Measurements from ENCODE around the gene KLHDC9.

KLHDC9 gene

GRCh38 chr1:161128591-161129420, 30.6 kb downstream of the KLHDC9 start:
- no peak for DNase-seq
- no peak for TF ChIP-seq EZH2 (IDR thresholded peaks at IDR 0.05; ENCODE audit: borderline replicate concordance, low read depth, low read length, severe bottlenecking)
- no peak for TF ChIP-seq CTCF (IDR thresholded peaks at IDR 0.05; ENCODE audit: borderline replicate concordance, extremely low read depth, low read length, poor library complexity, severe bottlenecking)

GRCh38 chr1:161130266-161130665, 32.1 kb downstream of the KLHDC9 start:
- no peak for TF ChIP-seq EZH2 (IDR thresholded peaks at IDR 0.05; ENCODE audit: borderline replicate concordance, low read depth, low read length, severe bottlenecking)
- no peak for TF ChIP-seq CTCF (IDR thresholded peaks at IDR 0.05; ENCODE audit: borderline replicate concordance, extremely low read depth, low read length, poor library complexity, severe bottlenecking)
- Histone ChIP-seq H3K9ac (ENCODE audit: low read depth, low read length) (no peak overlapping the region; the same call in 1 of the 2 replicates), H3K4me1 (ENCODE audit: insufficient read depth, low read length) (peaks cover 50% of the 10 kb centered on the region), H3K4me2 (ENCODE audit: insufficient read depth, low read length) (peak overlapping the region; percentile 69; the same call in 1 of the 2 replicates), H2AFZ (ENCODE audit: low read depth, low read length) (no peak overlapping the region), H3K36me3 (ENCODE audit: insufficient read depth, low read length) (peaks cover 44% of the 10 kb centered on the region), H3K9me3 (ENCODE audit: insufficient read depth, low read length, severe bottlenecking) (no peaks in the 10 kb centered on the region), H3K27me3 (ENCODE audit: insufficient read depth, low read length, poor library complexity) (no peaks in the 10 kb centered on the region), H3K27ac (ENCODE audit: low read length) (no peak overlapping the region), H3K79me2 (ENCODE audit: insufficient read depth, low read length) (peaks cover 93% of the 10 kb centered on the region), H4K20me1 (ENCODE audit: insufficient read depth, low read length) (no peaks in the 10 kb centered on the region), H3K4me3 (ENCODE audit: low read depth in 1 of 2, low read length in 2 of 2) (no peak overlapping the region)
- ATAC-seq (ENCODE audit: insufficient read depth, low read depth) (no peak), DNase-seq (no peak)

More at GRCh38 chr1:161128591-161129420, 30.6 kb downstream of the KLHDC9 start:
- Histone ChIP-seq H3K4me1 (ENCODE audit: insufficient read depth, low read length) (peaks cover 45% of the 10 kb centered on the region), H3K27ac (ENCODE audit: low read length) (no peak overlapping the region), H3K36me3 (ENCODE audit: insufficient read depth, low read length) (peaks cover 58% of the 10 kb centered on the region), H3K27me3 (ENCODE audit: insufficient read depth, low read length, poor library complexity) (no peaks in the 10 kb centered on the region), H3K9me3 (ENCODE audit: insufficient read depth, low read length, severe bottlenecking) (no peaks in the 10 kb centered on the region), H2AFZ (ENCODE audit: low read depth, low read length) (no peak overlapping the region), H4K20me1 (ENCODE audit: insufficient read depth, low read length) (peaks cover 6% of the 10 kb centered on the region), H3K4me3 (ENCODE audit: low read depth in 1 of 2, low read length in 2 of 2) (no peak overlapping the region), H3K79me2 (ENCODE audit: insufficient read depth, low read length) (peaks cover 93% of the 10 kb centered on the region), H3K9ac (ENCODE audit: low read depth, low read length) (no peak overlapping the region), H3K4me2 (ENCODE audit: insufficient read depth, low read length) (no peak overlapping the region)
- ATAC-seq (ENCODE audit: insufficient read depth, low read depth) = no peak

GRCh38 chr1:161131523-161132409, 33.6 kb downstream of the KLHDC9 start:
- Histone ChIP-seq H3K9ac (ENCODE audit: low read depth, low read length) (peak overlapping the region; percentile 82), H3K79me2 (ENCODE audit: insufficient read depth, low read length) (peaks cover 84% of the 10 kb centered on the region), H3K27me3 (ENCODE audit: insufficient read depth, low read length, poor library complexity) (no peaks in the 10 kb centered on the region), H3K4me2 (ENCODE audit: insufficient read depth, low read length) (peak overlapping the region; percentile 69), H3K4me1 (ENCODE audit: insufficient read depth, low read length) (peaks cover 50% of the 10 kb centered on the region), H3K4me3 (ENCODE audit: low read depth in 1 of 2, low read length in 2 of 2) (peak overlapping the region; percentile 64 to 77), H4K20me1 (ENCODE audit: insufficient read depth, low read length) (no peaks in the 10 kb centered on the region), H3K36me3 (ENCODE audit: insufficient read depth, low read length) (peaks cover 39% of the 10 kb centered on the region), H3K27ac (ENCODE audit: low read length) (peak overlapping the region; percentile 93), H3K9me3 (ENCODE audit: insufficient read depth, low read length, severe bottlenecking) (no peaks in the 10 kb centered on the region), H2AFZ (ENCODE audit: low read depth, low read length) (peak overlapping the region; percentile 97)
- DNase-seq (no peak), ATAC-seq (ENCODE audit: insufficient read depth, low read depth) (peak; percentile 34; the same call in 2 of the 3 replicates)
- TF ChIP-seq EZH2 (IDR thresholded peaks at IDR 0.05; ENCODE audit: borderline replicate concordance, low read depth, low read length, severe bottlenecking) (no peak), CTCF (IDR thresholded peaks at IDR 0.05; ENCODE audit: borderline replicate concordance, extremely low read depth, low read length, poor library complexity, severe bottlenecking) (no peak)
